Measurements from ENCODE around the gene C9orf72. TPM values are rescaled to one million over a fixed set of nuclear protein-coding genes. Genes with fewer than 3 reads are reported as not detected.

Gene C9orf72, protein sequence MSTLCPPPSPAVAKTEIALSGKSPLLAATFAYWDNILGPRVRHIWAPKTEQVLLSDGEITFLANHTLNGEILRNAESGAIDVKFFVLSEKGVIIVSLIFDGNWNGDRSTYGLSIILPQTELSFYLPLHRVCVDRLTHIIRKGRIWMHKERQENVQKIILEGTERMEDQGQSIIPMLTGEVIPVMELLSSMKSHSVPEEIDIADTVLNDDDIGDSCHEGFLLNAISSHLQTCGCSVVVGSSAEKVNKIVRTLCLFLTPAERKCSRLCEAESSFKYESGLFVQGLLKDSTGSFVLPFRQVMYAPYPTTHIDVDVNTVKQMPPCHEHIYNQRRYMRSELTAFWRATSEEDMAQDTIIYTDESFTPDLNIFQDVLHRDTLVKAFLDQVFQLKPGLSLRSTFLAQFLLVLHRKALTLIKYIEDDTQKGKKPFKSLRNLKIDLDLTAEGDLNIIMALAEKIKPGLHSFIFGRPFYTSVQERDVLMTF
- total RNA-seq (10 to 100 TPM; 12.9 to 26.8 (median 19.6) TPM), polyA plus RNA-seq (10 to 100 TPM; 10.5 to 21.3 (median 13.1) TPM)
- long read RNA-seq, donor 1, transcript C9orf72-206 (11 exons, 3,339 nt): major isoform, 6 of 17 reads
- long read RNA-seq, donor 1, partial matches to known transcripts: 4 of 17 reads
- long read RNA-seq, donor 1, other reads (novel, unspliced or antisense): 3 of 17 reads
- long read RNA-seq, donor 2, transcript C9orf72-203 (11 exons, 3,200 nt): major isoform, 22 of 48 reads
- long read RNA-seq, donor 2, partial matches to known transcripts: 13 of 48 reads
- long read RNA-seq, donor 2, other reads (novel, unspliced or antisense): 8 of 48 reads

DNA sequence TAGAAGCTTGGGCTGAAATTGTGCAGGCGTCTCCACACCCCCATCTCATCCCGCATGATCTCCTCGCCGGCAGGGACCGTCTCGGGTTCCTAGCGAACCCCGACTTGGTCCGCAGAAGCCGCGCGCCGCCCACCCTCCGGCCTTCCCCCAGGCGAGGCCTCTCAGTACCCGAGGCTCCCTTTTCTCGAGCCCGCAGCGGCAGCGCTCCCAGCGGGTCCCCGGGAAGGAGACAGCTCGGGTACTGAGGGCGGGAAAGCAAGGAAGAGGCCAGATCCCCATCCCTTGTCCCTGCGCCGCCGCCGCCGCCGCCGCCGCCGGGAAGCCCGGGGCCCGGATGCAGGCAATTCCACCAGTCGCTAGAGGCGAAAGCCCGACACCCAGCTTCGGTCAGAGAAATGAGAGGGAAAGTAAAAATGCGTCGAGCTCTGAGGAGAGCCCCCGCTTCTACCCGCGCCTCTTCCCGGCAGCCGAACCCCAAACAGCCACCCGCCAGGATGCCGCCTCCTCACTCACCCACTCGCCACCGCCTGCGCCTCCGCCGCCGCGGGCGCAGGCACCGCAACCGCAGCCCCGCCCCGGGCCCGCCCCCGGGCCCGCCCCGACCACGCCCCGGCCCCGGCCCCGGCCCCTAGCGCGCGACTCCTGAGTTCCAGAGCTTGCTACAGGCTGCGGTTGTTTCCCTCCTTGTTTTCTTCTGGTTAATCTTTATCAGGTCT is at the start of gene C9orf72:
TSS of gene C9orf72 (minus strand) at position 564 of the 716 bp plus-strand sequence. CDS start 6,361 bp downstream, outside the sequence.
- ATAC-seq (peak; percentile 93 to 95 (median 94)), DNase-seq (peak; percentile 78 to 89)
- Histone ChIP-seq H3K27ac (peak within 1 kb of the TSS; percentile 97), H3K4me3 (peak within 1 kb of the TSS; percentile 88), H3K9me3 (peaks cover 1% of the 10 kb centered on the region), H3K36me3 (ENCODE audit: insufficient read depth in 1 of 2, low read depth in 1 of 2) (peaks cover 0 to 2% of the 10 kb centered on the region in 2 donors), H3K4me1 (peaks cover 11% of the 10 kb centered on the region), H3K27me3 (ENCODE audit: insufficient read depth in 3 of 3, low read length in 2 of 3) (no peaks in the 10 kb centered on the region)
- 0 to 1% (median 1%) methylated on average over 42 to 71 of the region's 72 CpGs for WGBS, 3 donors
- intact Hi-C loops (cut with DNase I): no loop called here
- TF ChIP-seq CTCF (IDR thresholded peaks at IDR 0.05): no peak

GRCh38 chr9:27622693-27623340 is 49.5 kb upstream of the C9orf72 start:
- no peak for TF ChIP-seq CTCF (IDR thresholded peaks at IDR 0.05)
- WGBS, 3 donors: 62 to 75% (median 70%) methylated on average over 5 of the region's 5 CpGs
- Histone ChIP-seq H3K36me3 (ENCODE audit: insufficient read depth in 1 of 2, low read depth in 1 of 2) (no peaks in the 10 kb centered on the region), H3K4me1 (no peaks in the 10 kb centered on the region), H3K4me3 (no peak overlapping the region), H3K27me3 (ENCODE audit: insufficient read depth in 3 of 3, low read length in 2 of 3) (no peaks in the 10 kb centered on the region), H3K27ac (no peak overlapping the region), H3K9me3 (no peaks in the 10 kb centered on the region)
- DNase-seq (no peak), ATAC-seq (no peak)
- intact Hi-C loops (cut with DNase I): loop anchor here in 1 of 2 donors (10.0 kb wide), 1 partner anchor 52 kb away; no protein-coding TSS in a partner anchor

DNA sequence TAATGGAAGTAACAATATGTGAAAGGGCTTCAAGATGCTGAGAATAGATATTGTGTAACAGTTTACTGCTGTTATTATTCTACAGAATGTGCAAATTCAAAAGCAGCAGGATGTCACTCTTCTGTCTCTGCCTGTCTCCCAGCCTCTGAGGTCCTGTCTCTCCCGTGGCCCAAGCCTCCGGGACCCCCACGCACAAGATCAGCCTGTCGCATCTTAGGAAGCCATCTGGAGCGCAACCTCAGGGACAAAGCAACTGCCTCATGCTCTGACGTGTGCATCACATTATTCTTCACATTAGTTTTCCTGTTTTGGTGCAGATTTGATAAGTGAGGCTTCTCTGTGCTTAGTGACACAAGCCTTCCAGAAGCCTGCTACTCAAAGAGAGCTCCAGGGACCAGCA is 46.5 kb upstream of the C9orf72 start:
- H3K4me1 ChIP-seq: no peaks in the 10 kb centered on the region
- no peaks in the 10 kb centered on the region for H3K36me3 ChIP-seq (ENCODE audit: insufficient read depth in 1 of 2, low read depth in 1 of 2)
- H3K9me3 ChIP-seq: no peaks in the 10 kb centered on the region
- H3K27ac ChIP-seq: no peak overlapping the region
- H3K4me3 ChIP-seq: no peak overlapping the region
- 75 to 81% (median 76%) methylated on average over 6 of the region's 6 CpGs for WGBS, 3 donors
- no peak for ATAC-seq
- no peak for DNase-seq
- intact Hi-C loops (cut with DNase I): loop anchor here in 1 of 2 donors (10.0 kb wide), 1 partner anchor 55 kb away; no protein-coding TSS in a partner anchor
- no peak for TF ChIP-seq CTCF (IDR thresholded peaks at IDR 0.05)
- no peaks in the 10 kb centered on the region for H3K27me3 ChIP-seq (ENCODE audit: insufficient read depth in 3 of 3, low read length in 2 of 3)

DNA sequence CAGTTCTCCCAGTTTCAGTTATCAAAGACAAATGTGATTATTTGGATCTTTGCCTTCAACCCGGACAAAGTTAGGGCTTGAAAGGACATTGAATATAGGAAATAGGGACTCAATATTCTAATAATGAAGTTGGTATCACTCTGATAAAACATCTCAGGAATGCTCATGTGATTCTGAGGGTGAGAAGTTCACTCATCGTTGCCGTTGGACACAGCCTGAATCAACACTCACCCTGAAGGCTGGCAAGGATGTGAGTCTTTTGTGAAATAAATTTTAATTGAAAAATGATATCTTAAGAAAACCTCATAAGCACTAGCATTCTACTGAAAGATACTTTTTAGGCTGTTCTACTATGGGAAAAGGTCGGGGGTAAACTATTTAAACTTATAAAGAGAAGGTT is 44.8 kb upstream of the C9orf72 start:
- Histone ChIP-seq H3K27ac (no peak overlapping the region), H3K4me3 (no peak overlapping the region), H3K27me3 (ENCODE audit: insufficient read depth in 3 of 3, low read length in 2 of 3) (peaks cover 0 to 3% (median 0%) of the 10 kb centered on the region in 3 donors), H3K4me1 (no peaks in the 10 kb centered on the region), H3K9me3 (no peaks in the 10 kb centered on the region), H3K36me3 (ENCODE audit: insufficient read depth in 1 of 2, low read depth in 1 of 2) (no peaks in the 10 kb centered on the region)
- no peak for ATAC-seq
- WGBS, 3 donors: 53 to 64% (median 59%) methylated on average over 4 of the region's 4 CpGs
- no peak for DNase-seq
- no peak for TF ChIP-seq CTCF (IDR thresholded peaks at IDR 0.05)
- intact Hi-C loops (cut with DNase I): no loop called here

Measured in psoas muscle (tissue), 8 donors.